ENCODE measurements around the gene IFT122.

DNA sequence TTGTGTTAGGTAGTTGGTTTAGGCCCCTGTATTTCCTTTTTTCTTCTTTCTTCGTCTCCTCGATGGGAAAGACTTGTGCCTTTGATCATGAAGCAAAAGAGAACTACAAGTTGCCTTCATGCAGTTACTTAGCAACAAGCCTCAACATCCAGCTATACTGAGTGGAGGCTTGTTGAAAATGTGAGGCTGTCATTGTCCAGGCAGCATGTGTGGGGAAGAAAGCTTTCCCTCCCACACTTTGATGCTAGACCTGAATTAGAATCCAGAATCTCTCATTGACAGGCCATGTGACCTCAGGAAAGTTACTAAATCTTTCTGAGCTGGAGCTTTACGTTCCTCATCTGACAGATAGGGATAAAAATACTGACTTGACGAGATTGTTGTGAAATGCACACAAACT is 23.7 kb downstream of the IFT122 start:
- TF ChIP-seq, protein P1, sequence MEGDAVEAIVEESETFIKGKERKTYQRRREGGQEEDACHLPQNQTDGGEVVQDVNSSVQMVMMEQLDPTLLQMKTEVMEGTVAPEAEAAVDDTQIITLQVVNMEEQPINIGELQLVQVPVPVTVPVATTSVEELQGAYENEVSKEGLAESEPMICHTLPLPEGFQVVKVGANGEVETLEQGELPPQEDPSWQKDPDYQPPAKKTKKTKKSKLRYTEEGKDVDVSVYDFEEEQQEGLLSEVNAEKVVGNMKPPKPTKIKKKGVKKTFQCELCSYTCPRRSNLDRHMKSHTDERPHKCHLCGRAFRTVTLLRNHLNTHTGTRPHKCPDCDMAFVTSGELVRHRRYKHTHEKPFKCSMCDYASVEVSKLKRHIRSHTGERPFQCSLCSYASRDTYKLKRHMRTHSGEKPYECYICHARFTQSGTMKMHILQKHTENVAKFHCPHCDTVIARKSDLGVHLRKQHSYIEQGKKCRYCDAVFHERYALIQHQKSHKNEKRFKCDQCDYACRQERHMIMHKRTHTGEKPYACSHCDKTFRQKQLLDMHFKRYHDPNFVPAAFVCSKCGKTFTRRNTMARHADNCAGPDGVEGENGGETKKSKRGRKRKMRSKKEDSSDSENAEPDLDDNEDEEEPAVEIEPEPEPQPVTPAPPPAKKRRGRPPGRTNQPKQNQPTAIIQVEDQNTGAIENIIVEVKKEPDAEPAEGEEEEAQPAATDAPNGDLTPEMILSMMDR (IDR thresholded peaks at IDR 0.05 in 8 of 11, conservative IDR thresholded peaks at IDR 0.05 in 3 of 11), result no peak
- no peak for TF ChIP-seq POLR2AphosphoS5 (IDR thresholded peaks at IDR 0.05)

Measured in spleen (tissue), 7 donors.